ENCODE measurements around the gene DLK2.

DNA sequence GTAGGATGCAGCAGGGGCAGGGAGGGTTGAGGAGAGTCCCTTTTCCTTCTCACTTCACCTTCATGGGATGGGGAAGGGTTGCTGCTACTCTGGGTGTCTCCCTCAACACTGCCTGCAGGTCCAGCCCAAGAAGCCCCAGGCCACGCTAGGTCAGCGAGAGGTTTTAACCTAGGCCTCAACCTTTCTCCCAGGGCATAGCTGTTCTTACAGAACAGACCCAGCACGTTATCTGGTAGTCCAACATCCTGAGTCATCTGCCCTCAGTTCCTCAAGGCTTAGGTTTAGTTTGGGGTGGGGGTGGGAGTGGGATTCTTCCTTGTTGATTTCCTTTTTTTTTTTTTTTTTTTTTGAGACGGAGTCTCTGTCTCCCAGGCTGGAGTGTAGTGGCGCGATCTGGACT lies 39.0 kb upstream of the DLK2 start:
- no peak for TF ChIP-seq EZH2phosphoT487 (conservative IDR thresholded peaks at IDR 0.05; ENCODE audit: low read length)
- TF ChIP-seq, protein P1, sequence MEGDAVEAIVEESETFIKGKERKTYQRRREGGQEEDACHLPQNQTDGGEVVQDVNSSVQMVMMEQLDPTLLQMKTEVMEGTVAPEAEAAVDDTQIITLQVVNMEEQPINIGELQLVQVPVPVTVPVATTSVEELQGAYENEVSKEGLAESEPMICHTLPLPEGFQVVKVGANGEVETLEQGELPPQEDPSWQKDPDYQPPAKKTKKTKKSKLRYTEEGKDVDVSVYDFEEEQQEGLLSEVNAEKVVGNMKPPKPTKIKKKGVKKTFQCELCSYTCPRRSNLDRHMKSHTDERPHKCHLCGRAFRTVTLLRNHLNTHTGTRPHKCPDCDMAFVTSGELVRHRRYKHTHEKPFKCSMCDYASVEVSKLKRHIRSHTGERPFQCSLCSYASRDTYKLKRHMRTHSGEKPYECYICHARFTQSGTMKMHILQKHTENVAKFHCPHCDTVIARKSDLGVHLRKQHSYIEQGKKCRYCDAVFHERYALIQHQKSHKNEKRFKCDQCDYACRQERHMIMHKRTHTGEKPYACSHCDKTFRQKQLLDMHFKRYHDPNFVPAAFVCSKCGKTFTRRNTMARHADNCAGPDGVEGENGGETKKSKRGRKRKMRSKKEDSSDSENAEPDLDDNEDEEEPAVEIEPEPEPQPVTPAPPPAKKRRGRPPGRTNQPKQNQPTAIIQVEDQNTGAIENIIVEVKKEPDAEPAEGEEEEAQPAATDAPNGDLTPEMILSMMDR (IDR thresholded peaks at IDR 0.05; ENCODE audit: insufficient read depth, low read length, poor library complexity, severe bottlenecking) = no peak
